Activated naive CD4-positive, alpha-beta T cell treated with anti-CD3 and anti-CD28 coated beads for 36 hours (primary cell): Measurements from ENCODE around the gene LELP1. TPM values are rescaled to one million over a fixed set of nuclear protein-coding genes. Genes with fewer than 3 reads are reported as not detected.
"Not testable (repeated sequence)": the region's sequence is repeated elsewhere in the genome, so short reads cannot be mapped to it uniquely, and the experiment has no call there.

ENCODE experiments used
- CTCF ChIA-PET: fragments of 350-600 bp; sonication (Branson Sonifier 250); formaldehyde crosslinking; loops from one replicate; lab custom pipeline; 2021; ENCODE audit warnings: antibody characterized with exemption; lab: Charles Lee
- DNase-seq: peaks from one replicate; pipeline ENCODE4 v3.0.0-alpha.2; 2020
- H3K27ac Mint-ChIP-seq: one replicate; pipeline ENCODE4 v1.8.0; 2021; ENCODE audit warnings: mild to moderate bottlenecking, mixed read lengths
- H3K27me3 Mint-ChIP-seq: one replicate; pipeline ENCODE4 v1.8.0; 2021; ENCODE audit warnings: low read depth, mixed read lengths
- H3K36me3 Mint-ChIP-seq: one replicate; pipeline ENCODE4 v1.8.0; 2021; ENCODE audit warnings: low read depth, mixed read lengths
- H3K4me1 Mint-ChIP-seq: one replicate; pipeline ENCODE4 v1.8.0; 2021; ENCODE audit warnings: low read depth, mixed read lengths
- H3K4me3 Mint-ChIP-seq: one replicate; pipeline ENCODE4 v1.8.0; 2021; ENCODE audit warnings: mild to moderate bottlenecking, moderate library complexity, mixed read lengths
- H3K9me3 Mint-ChIP-seq: one replicate; pipeline ENCODE4 v1.8.0; 2021; ENCODE audit warnings: mixed read lengths
- intact Hi-C: fragments of 100-400 bp; cut with micrococcal nuclease; formaldehyde crosslinking; loops from one replicate; pipeline ENCODE4 v1.15.1; 2023
- total RNA-seq, 2 experiments: library from RNA; stranded (reverse); gene quantifications; one replicate each; pipeline ENCODE4 v1.2.3, GENCODE V29; 2021

The LELP1 gene
- total RNA-seq, 2 experiments from 2014 or later: not detected

- CTCF ChIA-PET: interaction anchor here (1.5 kb wide), 1 partner anchor 18 kb away, joined by 4 read pairs; no protein-coding TSS in a partner anchor
- H3K4me3 Mint-ChIP-seq: no peak overlapping the region
- H3K4me1 Mint-ChIP-seq: no peaks in the 10 kb centered on the region
- H3K27ac Mint-ChIP-seq: no peak overlapping the region
- no peaks in the 10 kb centered on the region for H3K36me3 Mint-ChIP-seq
- H3K9me3 Mint-ChIP-seq: no peaks in the 10 kb centered on the region
- intact Hi-C loops: no loop called here
- peaks cover 9% of the 10 kb centered on the region for H3K27me3 Mint-ChIP-seq
- no peak for DNase-seq
These were observed 7.0 kb downstream of the LELP1 start for GRCh38 chr1:153210206-153210605.

GRCh38 chr1:153212201-153212600, 9.0 kb downstream of the LELP1 start:
- no peaks in the 10 kb centered on the region for H3K9me3 Mint-ChIP-seq

DNA sequence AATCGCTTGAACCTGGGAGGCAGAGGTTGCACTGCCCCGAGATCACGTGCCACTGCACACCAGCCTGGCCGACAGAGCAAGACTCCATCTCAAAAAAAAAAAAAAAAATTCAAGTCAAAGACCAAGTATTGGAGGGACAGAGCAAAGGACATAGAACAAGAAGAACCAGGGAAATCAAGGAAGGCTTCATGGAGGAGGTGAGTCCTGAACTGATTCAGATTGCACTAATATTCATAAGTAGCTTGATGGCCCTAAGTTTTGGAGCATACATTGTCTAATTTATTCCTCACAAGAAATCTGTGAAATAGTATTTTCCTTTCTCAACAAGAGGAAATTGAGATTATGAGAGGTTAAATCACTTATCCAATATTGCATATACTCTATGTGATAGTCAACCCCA, 10.3 kb downstream of the LELP1 start:
- Mint-ChIP-seq H3K4me1 (no peaks in the 10 kb centered on the region), H3K27me3 (peaks cover 7% of the 10 kb centered on the region), H3K27ac (no peak overlapping the region), H3K36me3 (no peaks in the 10 kb centered on the region), H3K4me3 (no peak overlapping the region), H3K9me3 (no peaks in the 10 kb centered on the region)
- intact Hi-C loops: no loop called here
- CTCF ChIA-PET: interaction anchor here (0.7 kb wide), 1 partner anchor 914 kb away, joined by 5 read pairs; no protein-coding TSS in a partner anchor
- DNase-seq: no peak

More at GRCh38 chr1:153212201-153212600, 9.0 kb downstream of the LELP1 start:
- intact Hi-C loops: no loop called here
- no peak overlapping the region for H3K4me3 Mint-ChIP-seq
- CTCF ChIA-PET: interaction anchor here (1.8 kb wide), 1 partner anchor 8 kb away, joined by 4 read pairs; no protein-coding TSS in a partner anchor
- H3K27me3 Mint-ChIP-seq: peaks cover 9% of the 10 kb centered on the region
- no peak for DNase-seq
- H3K4me1 Mint-ChIP-seq: no peaks in the 10 kb centered on the region
- H3K27ac Mint-ChIP-seq: no peak overlapping the region
- H3K36me3 Mint-ChIP-seq: no peaks in the 10 kb centered on the region

DNA sequence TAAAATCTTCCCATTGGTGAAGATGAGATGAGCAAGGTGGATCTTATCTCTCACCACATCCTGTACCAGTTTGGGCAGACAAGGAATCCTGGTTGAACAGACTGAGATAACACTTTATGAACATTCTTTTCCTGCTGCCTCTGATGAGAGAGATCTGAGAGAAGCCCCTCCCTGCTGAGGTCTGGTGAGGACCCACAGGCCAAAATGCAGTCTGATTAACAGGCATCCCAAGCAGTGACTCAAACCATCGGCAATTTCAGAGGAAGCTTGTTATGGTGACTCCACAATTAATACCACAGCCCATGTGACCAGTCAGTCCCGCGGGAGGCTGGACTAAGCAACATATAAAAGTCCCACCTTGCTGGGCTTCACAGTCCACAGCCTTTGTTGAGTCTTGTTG, 14.0 kb downstream of the LELP1 start, which contains the start of gene PRR9:
Gene PRR9, plus strand, starts transcription at position 373 of the 400 bp plus-strand sequence. CDS start 561 bp downstream, outside the sequence.
- no peak within 1 kb of the TSS for H3K27ac Mint-ChIP-seq
- CTCF ChIA-PET: no interaction called here
- DNase-seq: no peak
- H3K36me3 Mint-ChIP-seq: no peaks in the 10 kb centered on the region
- peaks cover 3% of the 10 kb centered on the region for H3K27me3 Mint-ChIP-seq
- no peaks in the 10 kb centered on the region for H3K9me3 Mint-ChIP-seq
- H3K4me3 Mint-ChIP-seq: no peak within 1 kb of the TSS
- H3K4me1 Mint-ChIP-seq: no peaks in the 10 kb centered on the region
- intact Hi-C loops: no loop called here

DNA sequence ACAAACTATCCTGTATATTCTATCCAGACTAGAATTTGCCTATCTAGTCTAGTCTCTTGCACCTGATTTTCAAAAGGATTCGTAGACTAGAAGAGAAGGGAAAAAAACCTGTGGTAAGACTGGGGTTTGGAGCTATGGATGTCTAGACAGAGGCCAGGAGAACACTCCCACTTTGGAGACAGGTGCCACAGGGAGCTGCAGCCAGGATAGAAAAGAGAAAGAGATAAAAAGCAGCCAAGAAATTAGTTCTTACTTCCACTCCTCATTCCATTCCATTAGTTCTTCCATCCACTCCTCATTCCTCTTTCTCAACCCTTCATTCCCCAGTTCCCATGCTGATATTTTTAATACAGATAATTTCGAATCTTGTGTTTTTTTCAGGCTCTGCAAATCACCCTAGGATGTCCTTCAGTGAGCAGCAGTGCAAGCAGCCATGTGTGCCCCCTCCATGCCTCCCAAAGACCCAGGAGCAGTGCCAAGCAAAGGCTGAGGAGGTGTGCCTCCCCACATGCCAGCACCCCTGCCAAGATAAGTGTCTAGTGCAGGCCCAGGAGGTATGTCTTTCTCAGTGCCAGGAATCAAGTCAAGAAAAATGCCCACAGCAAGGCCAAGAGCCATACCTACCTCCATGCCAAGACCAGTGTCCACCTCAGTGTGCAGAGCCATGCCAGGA, 14.7 kb downstream of the LELP1 start:
- Mint-ChIP-seq H3K27ac (no peak overlapping the region), H3K4me3 (no peak overlapping the region), H3K27me3 (peaks cover 2% of the 10 kb centered on the region), H3K36me3 (no peaks in the 10 kb centered on the region), H3K9me3 (no peaks in the 10 kb centered on the region), H3K4me1 (no peaks in the 10 kb centered on the region)
- no peak for DNase-seq
- intact Hi-C loops: no loop called here
- CTCF ChIA-PET: interaction anchor here (1.8 kb wide), 1 partner anchor 11 kb away, joined by 6 read pairs; no protein-coding TSS in a partner anchor

DNA sequence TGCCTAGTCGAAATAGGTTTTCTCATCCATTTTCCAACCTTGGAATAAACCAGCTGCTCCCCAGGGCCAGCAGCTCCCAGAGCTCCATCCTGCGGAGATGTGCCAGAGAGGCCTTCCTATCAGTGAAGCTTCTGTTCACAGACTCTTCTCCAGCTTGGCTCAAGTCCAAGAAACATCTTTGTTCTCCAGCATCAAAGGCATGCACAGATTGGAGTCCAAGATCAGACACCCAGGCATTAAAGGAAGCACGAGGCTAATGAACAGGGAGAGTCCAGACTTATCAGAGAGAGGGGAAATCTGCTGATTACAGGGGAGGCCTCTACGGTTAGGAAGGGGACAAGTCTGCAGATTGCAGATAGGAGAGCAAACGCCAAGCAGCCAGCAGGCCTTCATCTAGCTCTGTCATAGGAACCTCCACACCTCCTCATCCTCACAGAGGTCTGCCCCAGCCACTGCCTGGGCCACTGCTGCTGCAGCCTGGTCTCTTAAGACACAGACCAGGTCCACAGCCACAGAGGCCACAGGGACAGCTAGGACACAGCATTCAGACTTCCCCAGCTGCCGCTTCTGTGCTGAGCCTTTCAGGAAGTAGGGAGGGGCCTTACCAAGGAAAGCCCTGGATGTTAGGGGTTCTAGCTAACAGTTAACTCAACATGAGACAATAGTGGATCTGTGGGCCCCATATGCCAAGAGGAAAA, 17.5 kb downstream of the LELP1 start:
- no peak overlapping the region for H3K4me3 Mint-ChIP-seq
- peaks cover 4% of the 10 kb centered on the region for H3K27me3 Mint-ChIP-seq
- CTCF ChIA-PET: interaction anchor here (0.7 to 3.4 kb wide), 10 partner anchors 8 to 567 kb away, joined by 3 to 12 read pairs (median 4); no protein-coding TSS in a partner anchor
- H3K27ac Mint-ChIP-seq: no peak overlapping the region
- intact Hi-C loops: no loop called here
- no peaks in the 10 kb centered on the region for H3K9me3 Mint-ChIP-seq
- no peaks in the 10 kb centered on the region for H3K4me1 Mint-ChIP-seq
- DNase-seq: no peak
- H3K36me3 Mint-ChIP-seq: no peaks in the 10 kb centered on the region

DNA sequence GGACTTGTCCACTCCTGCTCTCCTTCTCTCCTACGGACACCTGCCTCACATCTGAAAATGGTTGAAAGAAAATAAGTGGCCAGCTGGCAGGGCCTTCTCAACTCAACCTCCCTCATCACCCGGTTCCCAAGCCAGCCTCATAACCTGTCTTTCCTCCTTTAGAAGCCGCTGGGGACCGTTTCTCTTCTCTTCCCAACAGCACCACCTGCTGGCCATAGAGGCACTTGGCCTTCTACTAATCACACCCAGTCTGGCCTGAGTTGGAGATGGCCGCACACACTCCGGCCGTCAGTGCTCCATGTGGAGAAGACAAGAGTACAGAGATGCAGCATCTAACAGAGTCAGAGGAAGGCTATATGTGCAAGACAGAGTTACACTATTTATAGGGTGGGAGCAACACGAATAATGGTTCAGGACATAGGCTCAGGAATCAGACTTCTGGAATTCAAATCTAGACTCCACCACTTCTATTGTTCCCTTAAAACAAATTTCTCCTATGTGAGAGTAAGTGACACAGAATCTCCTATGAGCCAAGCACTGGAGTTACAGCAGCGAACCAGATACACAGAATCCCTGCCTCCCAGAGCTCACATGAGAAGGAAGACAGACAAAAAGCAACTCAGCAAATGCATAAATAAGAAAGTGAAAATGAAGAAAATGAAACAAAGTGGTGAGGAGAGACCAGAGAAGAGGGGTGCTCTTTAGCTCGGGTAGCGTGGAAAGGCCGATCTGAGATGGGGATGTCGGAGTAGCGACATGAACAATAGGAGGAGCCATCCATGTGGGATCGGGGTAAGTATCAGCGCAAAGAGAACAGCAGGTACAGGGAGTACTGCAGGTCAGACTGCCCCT, 20.0 kb downstream of the LELP1 start:
- H3K4me3 Mint-ChIP-seq, H3K9me3 Mint-ChIP-seq, H3K27me3 Mint-ChIP-seq, H3K4me1 Mint-ChIP-seq, H3K36me3 Mint-ChIP-seq, H3K27ac Mint-ChIP-seq: not testable (repeated sequence)
- peak; percentile 80 for DNase-seq
- intact Hi-C loops: loop anchor here (1.0 kb wide), 2 partner anchors 354 to 569 kb away; no protein-coding TSS in a partner anchor
- CTCF ChIA-PET: interaction anchor here (0.6 to 3.4 kb wide), 6 partner anchors 16 to 579 kb away, joined by 3 to 12 read pairs (median 4); no protein-coding TSS in a partner anchor

GRCh38 chr1:153227810-153228209, 24.6 kb downstream of the LELP1 start:
- no peak for DNase-seq
- Mint-ChIP-seq H3K9me3 (no peaks in the 10 kb centered on the region), H3K27ac (no peak overlapping the region), H3K27me3 (peaks cover 7% of the 10 kb centered on the region), H3K4me3 (no peak overlapping the region), H3K36me3 (no peaks in the 10 kb centered on the region), H3K4me1 (no peaks in the 10 kb centered on the region)
- intact Hi-C loops: no loop called here
- CTCF ChIA-PET: interaction anchor here (1.4 to 1.7 kb wide), 3 partner anchors 7 to 18 kb away, joined by 3 to 6 read pairs (median 4); no protein-coding TSS in a partner anchor

- intact Hi-C loops: no loop called here
- Mint-ChIP-seq H3K9me3 (no peaks in the 10 kb centered on the region), H3K27ac (no peak overlapping the region), H3K36me3 (no peaks in the 10 kb centered on the region), H3K27me3 (peaks cover 7% of the 10 kb centered on the region), H3K4me1 (no peaks in the 10 kb centered on the region), H3K4me3 (no peak overlapping the region)
- no peak for DNase-seq
- CTCF ChIA-PET: interaction anchor here (0.7 to 1.7 kb wide), 6 partner anchors 8 to 358 kb away, joined by 3 to 6 read pairs (median 3); no protein-coding TSS in a partner anchor
These were observed 25.3 kb downstream of the LELP1 start for GRCh38 chr1:153228491-153228890.

GRCh38 chr1:153229076-153229829, 26.0 kb downstream of the LELP1 start:
- peak; percentile 44 for DNase-seq
- H3K36me3 Mint-ChIP-seq, H3K27ac Mint-ChIP-seq, H3K9me3 Mint-ChIP-seq, intact Hi-C loops, H3K27me3 Mint-ChIP-seq, H3K4me1 Mint-ChIP-seq, H3K4me3 Mint-ChIP-seq: not testable (repeated sequence)
- CTCF ChIA-PET: interaction anchor here (0.7 to 1.7 kb wide), 7 partner anchors 8 to 358 kb away, joined by 3 to 6 read pairs (median 3); no protein-coding TSS in a partner anchor

DNA sequence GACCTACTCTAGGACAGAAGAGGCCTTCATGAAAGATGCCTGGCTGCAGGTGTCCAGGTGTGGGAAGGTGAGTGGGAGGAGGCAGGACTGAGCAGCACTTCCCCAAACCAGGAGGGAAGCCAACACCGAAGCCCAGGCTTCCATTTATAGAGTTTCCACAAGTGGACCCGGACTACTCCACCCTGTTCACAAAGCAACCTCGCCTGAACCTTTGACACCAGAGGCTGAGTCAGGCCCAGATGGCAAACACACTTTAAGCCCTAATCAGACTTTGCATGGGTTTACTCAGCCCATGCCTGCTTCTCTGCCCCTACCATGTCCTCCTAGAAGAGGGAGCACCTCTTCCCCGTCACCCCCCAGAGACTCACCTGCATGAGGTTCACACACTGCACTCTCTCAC, 28.1 kb downstream of the LELP1 start:
- intact Hi-C loops: no loop called here
- peaks cover 8% of the 10 kb centered on the region for H3K27me3 Mint-ChIP-seq
- no peaks in the 10 kb centered on the region for H3K4me1 Mint-ChIP-seq
- H3K36me3 Mint-ChIP-seq: no peaks in the 10 kb centered on the region
- H3K27ac Mint-ChIP-seq: no peak overlapping the region
- no peak overlapping the region for H3K4me3 Mint-ChIP-seq
- DNase-seq: no peak
- CTCF ChIA-PET: interaction anchor here (1.3 kb wide), 1 partner anchor 10 kb away, joined by 5 read pairs; no protein-coding TSS in a partner anchor
- H3K9me3 Mint-ChIP-seq: no peaks in the 10 kb centered on the region
